Activated CD4-positive, alpha-beta T cell treated with anti-CD3 and anti-CD28 coated beads, Interleukin-2, amount 50 U/mL, for 1 hour (primary cell): ENCODE data around the gene LIPE.
"Not testable (repeated sequence)": the region's sequence is repeated elsewhere in the genome, so short reads cannot be mapped to it uniquely, and the experiment has no call there.

Experiments
- DNase-seq: peaks from one replicate; pipeline ENCODE4 v3.0.0-alpha.2; 2020

The LIPE gene

GRCh38 chr19:42427313-42427712 is at the start of gene LIPE:
LIPE (minus strand) TSS chr19:42427388; CDS start chr19:42427149, 239 bp downstream.
- DNase-seq: no peak

- DNase-seq: no peak
Measured at GRCh38 chr19:42475366-42475765, 48.2 kb upstream of the LIPE start.

GRCh38 chr19:42474743-42475142 is 47.6 kb upstream of the LIPE start:
- no peak for DNase-seq

- DNase-seq: no peak
Measured at GRCh38 chr19:42473686-42474085, 46.5 kb upstream of the LIPE start.

GRCh38 chr19:42472402-42473147 is 45.4 kb upstream of the LIPE start:
- DNase-seq: no peak

GRCh38 chr19:42471554-42472249 is 44.5 kb upstream of the LIPE start:
- DNase-seq: no peak

GRCh38 chr19:42469311-42470235 is 42.4 kb upstream of the LIPE start:
- DNase-seq: no peak

GRCh38 chr19:42468273-42468796 is 41.1 kb upstream of the LIPE start:
- no peak for DNase-seq

- DNase-seq: no peak
Measured at GRCh38 chr19:42467183-42467760, 40.1 kb upstream of the LIPE start.

- DNase-seq: no peak
Measured at GRCh38 chr19:42466521-42467182, 39.5 kb upstream of the LIPE start.

GRCh38 chr19:42465827-42466280 is 38.7 kb upstream of the LIPE start:
- DNase-seq: no peak

GRCh38 chr19:42461700-42462324 is 34.6 kb upstream of the LIPE start:
- DNase-seq: no peak

- DNase-seq: not testable (repeated sequence)
Measured at GRCh38 chr19:42461231-42461630, 34.0 kb upstream of the LIPE start.

- no peak for DNase-seq
Measured at GRCh38 chr19:42459926-42460325, 32.7 kb upstream of the LIPE start.

- DNase-seq: no peak
Measured at GRCh38 chr19:42455621-42456081, 28.5 kb upstream of the LIPE start.

GRCh38 chr19:42455086-42455485 is 27.9 kb upstream of the LIPE start:
- DNase-seq: no peak

GRCh38 chr19:42452590-42452989 is 25.4 kb upstream of the LIPE start:
- DNase-seq: no peak

GRCh38 chr19:42450314-42450934 is 23.2 kb upstream of the LIPE start:
- peak; percentile 72 for DNase-seq

GRCh38 chr19:42448306-42448705 is 21.1 kb upstream of the LIPE start:
- not testable (repeated sequence) for DNase-seq

GRCh38 chr19:42445948-42446347 is 18.8 kb upstream of the LIPE start:
- DNase-seq: no peak

GRCh38 chr19:42443944-42444398 is 16.8 kb upstream of the LIPE start:
- DNase-seq: no peak
